GM20431 (cell line): ENCODE measurements around the gene KCNG2.
"Not testable (repeated sequence)": the region's sequence is repeated elsewhere in the genome, so short reads cannot be mapped to it uniquely, and the experiment has no call there.

Source experiments
- in situ Hi-C: fragments of 300-500 bp; cut with MseI, MboI; formaldehyde crosslinking; loops from one replicate; pipeline ENCODE4 v1.15.0; 2020; ENCODE audit warnings: low sequenced_read_pairs; ENCODE audit not compliant: unreplicated experiment

KCNG2 gene

GRCh38 chr18:79865951-79866350, 68.2 kb downstream of the KCNG2 start:
- in situ Hi-C loops = not testable (repeated sequence)

- in situ Hi-C loops = no loop called here
Observed at GRCh38 chr18:79866889-79867574, 69.3 kb downstream of the KCNG2 start.

GRCh38 chr18:79867666-79868065, 69.9 kb downstream of the KCNG2 start:
- in situ Hi-C loops = no loop called here

GRCh38 chr18:79868168-79868784, 70.5 kb downstream of the KCNG2 start:
- in situ Hi-C loops = no loop called here

- in situ Hi-C loops = no loop called here
Observed at GRCh38 chr18:79868811-79869541, 71.2 kb downstream of the KCNG2 start.

- in situ Hi-C loops = no loop called here
Observed at GRCh38 chr18:79869591-79870300, 72.0 kb downstream of the KCNG2 start.

- in situ Hi-C loops = no loop called here
Observed at GRCh38 chr18:79870301-79871025, 72.7 kb downstream of the KCNG2 start.

GRCh38 chr18:79871026-79871390, 73.3 kb downstream of the KCNG2 start:
- in situ Hi-C loops = no loop called here

- in situ Hi-C loops = no loop called here
Observed at GRCh38 chr18:79871481-79872091, 73.8 kb downstream of the KCNG2 start.

GRCh38 chr18:79872527-79873444, 75.0 kb downstream of the KCNG2 start:
- in situ Hi-C loops = no loop called here

GRCh38 chr18:79873449-79874110, 75.8 kb downstream of the KCNG2 start:
- in situ Hi-C loops = no loop called here

- in situ Hi-C loops = no loop called here
Observed at GRCh38 chr18:79874553-79875530, 77.1 kb downstream of the KCNG2 start.

- in situ Hi-C loops = no loop called here
Observed at GRCh38 chr18:79875531-79875919, 77.8 kb downstream of the KCNG2 start.

GRCh38 chr18:79875931-79876461, 78.3 kb downstream of the KCNG2 start:
- in situ Hi-C loops = no loop called here

- in situ Hi-C loops = no loop called here
Observed at GRCh38 chr18:79876497-79876896, 78.8 kb downstream of the KCNG2 start.

- in situ Hi-C loops = no loop called here
Observed at GRCh38 chr18:79877163-79878091, 79.7 kb downstream of the KCNG2 start.
